Stimulated activated naive CD4-positive, alpha-beta T cell treated with Interleukin-2 at 50 U/mL for 16 hours (primary cell): Measurements from ENCODE around the gene TRABD2A.
"Not testable (repeated sequence)": the region's sequence is repeated elsewhere in the genome, so short reads cannot be mapped to it uniquely, and the experiment has no call there.

ENCODE experiments used
- DNase-seq: peaks from one replicate; lab custom pipeline; 2025; lab: John Stamatoyannopoulos, UW

The TRABD2A gene

DNA sequence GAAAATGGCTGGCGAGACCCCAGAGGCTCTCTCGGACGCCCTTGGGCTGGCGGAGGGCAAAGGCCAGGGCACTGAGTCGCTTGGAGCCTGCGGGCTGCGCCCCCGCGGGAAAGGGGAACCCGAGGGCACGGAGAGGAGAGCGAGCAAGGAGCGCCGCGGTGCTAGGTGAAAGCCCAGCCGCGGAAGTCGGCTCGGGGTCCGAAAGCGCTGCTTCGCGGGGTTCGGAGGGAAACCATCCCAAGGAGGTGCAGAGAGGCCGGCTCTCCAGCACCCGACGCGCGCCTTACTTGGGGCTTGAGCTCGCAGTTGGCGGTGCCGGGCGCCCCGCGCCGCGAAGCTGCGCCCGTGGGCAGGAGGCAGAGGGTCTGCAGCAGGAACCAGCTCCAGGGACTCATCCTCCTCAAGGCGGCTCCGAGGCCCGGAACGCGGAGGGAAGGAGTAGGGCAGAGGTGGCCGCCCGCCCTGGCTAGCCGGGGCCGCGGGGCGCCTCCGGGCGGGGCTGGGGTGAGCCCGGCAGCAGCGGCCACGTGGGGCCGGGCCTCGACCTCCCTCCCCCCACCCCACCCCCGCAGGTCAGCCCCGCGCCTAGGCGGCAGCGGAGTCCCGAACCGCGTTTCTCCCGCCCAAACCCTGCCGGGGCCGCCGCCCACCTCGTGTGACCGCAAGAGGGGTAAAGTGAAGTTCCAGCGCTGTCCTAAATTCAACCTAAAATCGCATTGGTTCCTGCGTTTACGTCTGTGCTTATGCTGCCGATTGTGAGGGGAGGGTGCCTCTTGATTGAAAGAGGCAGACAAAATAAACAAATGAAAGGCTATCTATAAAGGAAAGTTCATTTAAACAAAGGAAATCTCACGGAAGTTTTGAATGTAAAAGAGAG, at the start of gene TRABD2A:
TRABD2A (minus strand) TSS at position 440 of the 877 bp plus-strand sequence; CDS start at position 395, 45 bp downstream.
- DNase-seq = peak; percentile 49

GRCh38 chr2:84927275-84927627, 46.4 kb upstream of the TRABD2A start:
- no peak for DNase-seq

DNA sequence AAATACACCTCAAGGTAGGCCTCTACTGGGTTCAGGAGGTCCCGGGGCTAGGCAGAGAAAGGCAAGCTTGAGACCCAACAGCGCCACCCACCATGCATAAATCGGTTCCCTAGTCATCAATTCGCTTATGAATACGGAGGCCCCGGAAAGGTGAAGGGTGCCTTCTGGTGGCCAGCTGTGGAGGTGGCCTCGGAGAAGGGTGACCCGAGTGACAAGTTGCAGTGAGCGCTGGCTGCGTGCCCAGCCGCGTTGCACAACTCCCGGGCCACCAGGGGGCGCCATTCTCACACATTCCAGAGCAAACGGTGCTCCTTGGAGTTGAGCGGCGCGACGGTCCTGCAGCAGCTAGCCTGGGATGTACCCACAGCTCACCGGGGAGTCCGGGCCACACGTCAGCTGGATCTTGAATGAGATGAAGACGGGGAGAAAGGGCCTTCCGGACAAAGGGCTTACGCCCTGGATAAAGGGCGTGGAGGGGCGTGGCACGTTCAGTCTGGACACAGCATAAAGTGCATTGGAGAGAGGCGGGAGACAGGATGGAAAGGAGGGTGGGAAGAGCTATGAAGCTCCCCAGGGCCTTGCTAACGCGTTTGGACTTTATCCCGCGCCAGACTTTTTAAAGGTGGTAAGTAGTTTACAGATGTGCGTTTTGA, 45.0 kb upstream of the TRABD2A start:
- peak; percentile 97 for DNase-seq

- no peak for DNase-seq
Measured at GRCh38 chr2:84925336-84925723, 44.4 kb upstream of the TRABD2A start.

DNA sequence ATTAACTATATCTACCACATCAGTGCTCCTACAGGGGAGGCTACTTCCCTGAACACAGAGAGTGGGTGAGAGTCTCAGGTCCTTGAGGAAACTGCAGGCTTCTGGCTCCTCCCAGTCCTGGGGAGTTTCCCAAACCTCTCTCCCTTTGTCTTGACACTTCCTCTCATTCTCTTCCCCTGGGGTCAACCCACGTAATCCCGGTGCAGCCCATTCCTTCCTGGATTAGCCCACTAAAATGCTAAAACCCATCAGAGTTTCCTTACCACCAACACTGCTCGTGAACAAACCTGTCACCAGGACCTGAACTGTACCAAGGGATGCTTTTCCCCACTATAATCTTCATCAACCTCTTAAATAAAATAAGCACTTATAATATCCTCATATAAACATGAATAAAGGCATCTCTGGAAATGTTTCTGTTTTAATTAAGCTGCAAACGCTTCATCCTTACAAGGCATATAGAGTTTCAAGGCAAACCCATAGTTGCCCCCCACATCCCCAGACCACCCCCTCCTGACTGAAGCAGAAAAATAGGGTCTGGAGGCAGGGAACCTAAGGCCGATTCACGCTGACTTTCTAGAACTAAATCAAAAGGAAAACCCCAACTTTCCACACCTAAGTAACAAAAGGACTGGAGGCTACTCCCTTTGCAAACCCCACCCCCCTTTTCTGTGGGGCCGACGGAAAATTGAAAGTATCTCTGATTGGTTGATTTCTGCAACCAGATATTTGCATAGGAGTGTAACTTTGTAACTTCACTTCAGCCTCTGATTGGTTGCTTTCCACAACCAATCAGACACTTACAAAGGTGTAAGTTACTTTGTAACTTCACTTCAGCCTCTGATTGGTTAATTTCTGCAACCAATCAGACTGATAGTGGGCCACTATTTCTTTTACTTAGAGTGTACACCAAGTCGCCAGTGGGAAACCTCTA, 43.6 kb upstream of the TRABD2A start:
- DNase-seq = peak; percentile 22

- no peak for DNase-seq
Measured at GRCh38 chr2:84923009-84923408, 42.1 kb upstream of the TRABD2A start.

GRCh38 chr2:84919885-84920580, 39.1 kb upstream of the TRABD2A start:
- peak; percentile 41 for DNase-seq

- DNase-seq = no peak
Measured at GRCh38 chr2:84918430-84918829, 37.5 kb upstream of the TRABD2A start.

GRCh38 chr2:84917821-84918220, 36.9 kb upstream of the TRABD2A start:
- DNase-seq = not testable (repeated sequence)

GRCh38 chr2:84915675-84916074, 34.8 kb upstream of the TRABD2A start:
- not testable (repeated sequence) for DNase-seq

- DNase-seq = no peak
Measured at GRCh38 chr2:84914334-84914733, 33.5 kb upstream of the TRABD2A start.

DNA sequence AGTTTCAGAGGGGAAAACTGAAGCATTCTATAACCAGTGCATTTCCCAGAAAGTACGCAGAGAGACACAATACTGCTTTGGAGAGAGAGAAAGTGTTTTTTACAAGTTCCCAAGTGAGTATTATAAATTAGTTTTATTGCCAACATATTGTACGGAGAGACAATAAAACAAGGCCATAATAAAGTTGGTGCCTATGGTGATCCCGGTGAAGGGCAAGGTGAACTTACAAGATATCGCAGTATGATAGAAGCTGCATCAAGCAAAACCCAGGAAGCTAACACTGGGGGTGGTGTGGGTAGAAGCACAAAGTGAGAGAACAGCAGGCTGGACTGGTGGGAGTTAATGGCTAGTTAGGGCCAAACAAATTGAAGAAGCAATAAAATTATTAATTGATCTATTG, 32.1 kb upstream of the TRABD2A start:
- DNase-seq = no peak

DNA sequence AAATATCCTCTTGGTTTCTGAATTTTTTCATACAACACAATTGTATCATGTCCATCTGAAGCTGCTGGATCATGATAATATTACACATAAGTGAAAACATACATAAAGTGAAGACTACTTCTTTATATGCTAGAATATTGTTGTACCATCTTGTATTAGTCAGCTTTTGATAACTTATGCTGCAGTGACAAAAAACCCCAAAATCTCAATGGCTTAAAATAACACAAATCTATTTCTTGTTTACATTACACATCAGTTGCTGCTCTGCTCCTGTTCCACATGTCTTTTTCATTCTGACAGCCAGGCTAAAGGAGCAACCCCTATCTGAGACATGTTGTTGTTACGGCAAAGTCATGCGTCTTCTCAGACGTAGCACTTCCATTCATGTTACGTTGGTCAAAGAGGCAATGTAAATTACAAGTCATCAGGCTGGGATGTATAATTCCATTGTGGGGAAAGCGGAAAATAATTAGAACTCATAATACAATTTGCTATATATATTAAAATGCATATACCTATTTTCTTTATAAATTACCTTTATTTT, 30.3 kb upstream of the TRABD2A start:
- DNase-seq = no peak

- no peak for DNase-seq
Measured at GRCh38 chr2:84908948-84909713, 28.2 kb upstream of the TRABD2A start.

DNA sequence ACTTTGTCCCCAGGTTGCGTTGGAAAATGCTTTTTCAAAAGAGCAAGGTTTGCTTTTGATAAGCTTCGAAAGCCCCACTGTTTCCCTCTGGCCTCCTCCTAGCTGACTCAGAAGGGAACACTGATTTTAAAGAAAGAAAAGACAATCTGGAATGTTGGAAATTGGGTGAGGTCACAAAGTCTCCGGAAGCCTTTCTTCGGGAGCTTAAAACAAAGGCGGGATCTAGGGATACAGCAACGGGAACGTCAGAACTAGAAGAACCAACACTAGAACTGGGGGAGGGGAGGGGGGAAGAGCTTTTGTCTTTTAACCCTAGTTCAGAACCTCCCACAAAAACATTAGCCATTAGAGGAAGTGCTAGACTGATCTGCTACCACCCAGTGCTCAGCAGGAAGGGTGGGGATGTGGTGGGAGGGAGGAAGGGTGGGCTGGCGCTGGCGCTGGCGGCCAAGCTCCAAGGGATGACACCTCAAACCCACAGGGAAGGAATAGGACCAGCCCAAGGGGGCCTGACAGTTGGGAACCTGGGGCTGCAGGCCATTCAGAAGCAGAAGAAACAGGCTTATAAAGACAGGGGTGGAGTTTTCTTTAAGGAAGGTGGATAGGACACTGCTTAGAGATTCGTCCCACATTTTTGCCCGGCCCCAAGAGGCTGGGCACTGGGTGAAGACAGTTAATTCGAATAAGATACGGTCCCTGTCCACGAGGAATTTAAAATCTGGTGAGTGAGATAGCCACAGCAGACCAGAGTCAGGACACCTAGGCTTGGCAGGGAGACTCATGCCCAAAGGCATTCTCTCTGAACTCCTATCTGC, 26.2 kb upstream of the TRABD2A start:
- DNase-seq = peak; percentile 28

GRCh38 chr2:84906108-84906899, 25.4 kb upstream of the TRABD2A start:
- DNase-seq = peak; percentile 59

- DNase-seq = peak; percentile 79
Measured at GRCh38 chr2:84905181-84906107, 24.6 kb upstream of the TRABD2A start, which contains the start of gene TMSB10. Gene TMSB10 (plus strand): TSS chr2:84905656.

DNA sequence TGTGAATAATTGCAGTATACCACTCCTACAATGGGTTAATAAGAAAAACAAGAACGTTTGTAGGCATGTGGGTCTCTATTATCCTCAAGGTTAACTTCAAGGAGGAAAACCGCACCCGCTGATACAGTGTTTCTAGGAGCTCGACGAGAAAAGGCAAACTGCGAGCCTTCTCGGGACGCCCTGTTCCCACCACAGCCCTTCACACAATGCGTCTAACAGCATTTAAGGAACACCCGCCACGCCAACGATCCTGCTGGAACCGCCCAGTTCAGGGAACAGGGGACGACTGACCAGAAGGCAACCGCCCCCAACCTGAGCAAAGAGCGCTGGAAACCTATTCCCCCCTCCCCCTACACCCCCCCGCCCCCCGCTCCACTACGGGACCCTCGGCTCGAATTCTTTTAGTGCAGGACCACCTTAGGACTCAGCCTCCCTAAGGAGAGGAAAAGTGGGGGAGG, 23.9 kb upstream of the TRABD2A start:
- peak; percentile 28 for DNase-seq
